Motor neuron (in vitro differentiated cells): ENCODE results near the gene RAC3. TPM values are rescaled to one million over a fixed set of nuclear protein-coding genes. Genes with fewer than 3 reads are reported as not detected.
A peak's percentile ranks its signal among the peaks of the same experiment; 100 is the strongest.
"Not testable (repeated sequence)": the region's sequence is repeated elsewhere in the genome, so short reads cannot be mapped to it uniquely, and the experiment has no call there.

ENCODE experiments used
- ATAC-seq, 8 experiments: fragments of 200-7000 bp; cut with Tn5 transposase; replicated peaks in 6 of 8; 2 replicates each; pipeline ENCODE4 v1.8.0; 2021; ENCODE audit warnings: mild to moderate bottlenecking in 8 of 8, moderate library complexity in 8 of 8
- H3K27ac ChIP-seq, 2 donors: fragments of 250-450 bp; sonication (Bioruptor Pico); 2 replicates each; pipeline ENCODE4 v1.9.0; 2021; ENCODE audit warnings: antibody characterized with exemption in 2 of 2, mild to moderate bottlenecking in 2 of 2, moderate library complexity in 1 of 2
- H3K4me1 ChIP-seq, 2 donors: fragments of 250-450 bp; sonication (Bioruptor Pico); replicated peaks in 1 of 2; 2 replicates each; pipeline ENCODE4 v1.6.1; 2021; ENCODE audit warnings: antibody characterized with exemption in 2 of 2, mild to moderate bottlenecking in 2 of 2, moderate library complexity in 1 of 2
- H3K4me3 ChIP-seq, 5 donors: fragments of 250-450 bp; sonication (Bioruptor Pico); 2 replicates each; pipeline ENCODE4 v1.9.0; 2021; ENCODE audit warnings: antibody characterized with exemption in 5 of 5, mild to moderate bottlenecking in 5 of 5, moderate library complexity in 4 of 5
- WGBS, 10 experiments: fragments of 450-650 bp; shearing (Covaris generic); methylation state at CpG; one replicate each; pipeline ENCODE4 v1.0.0; 2022; 5-methylcytosine and 5-hydroxymethylcytosine counted together
- in situ Hi-C, 9 experiments: fragments of 400-800 bp; cut with MboI; loops; one replicate each; pipeline ENCODE4 v1.15.0; 2021; ENCODE audit warnings: low sequenced_read_pairs in 9 of 9, low pct_unique_long_range_greater_than_20kb in 2 of 9; ENCODE audit not compliant: unreplicated experiment in 9 of 9
- total RNA-seq, 8 experiments: library from RNA; unstranded; fragments of 300-600 nt; gene quantifications; 2 replicates each; pipeline versions ENCODE4 v1.2.3 to v1.2.4, GENCODE V29; 2022

RAC3 gene
- total RNA-seq, 8 experiments from 2014 or later: 1.8 to 92.9 (median 52.3) TPM

GRCh38 chr17:82035956-82036633, 4.6 kb downstream of the RAC3 start:
- peaks cover 13 to 17% of the 10 kb centered on the region in 2 donors for H3K4me1 ChIP-seq
- WGBS, 10 experiments: 81 to 100% (median 94%) methylated on average over 1 to 6 of the region's 20 CpGs; no CpG with 5 or more reads in 5 of the 10 experiments
- H3K4me3 ChIP-seq: peak overlapping the region; percentile 60 to 84 (median 64)
- ATAC-seq: no peak
- in situ Hi-C loops: loop anchor here in 5 of 9 experiments (10.0 to 25.0 kb wide), 3 partner anchors 101 to 126 kb away; no protein-coding TSS in a partner anchor
- no peak overlapping the region for H3K27ac ChIP-seq

- H3K4me1 ChIP-seq: peaks cover 13 to 17% of the 10 kb centered on the region in 2 donors
- ATAC-seq: peak in 1 of 8 experiments; percentile 0
- in situ Hi-C loops: loop anchor here in 5 of 9 experiments (10.0 to 25.0 kb wide), 3 partner anchors 101 to 126 kb away; no protein-coding TSS in a partner anchor
- peak overlapping the region; percentile 60 to 84 (median 64) for H3K4me3 ChIP-seq
- H3K27ac ChIP-seq: peak overlapping the region; percentile 78 to 81
- 0 to 31% methylated on average over 1 to 7 of the region's 23 CpGs; no CpG with 5 or more reads in 8 of the 10 experiments for WGBS, 10 experiments
Observed at GRCh38 chr17:82036634-82037091, 5.2 kb downstream of the RAC3 start.

GRCh38 chr17:82037092-82037888, 5.8 kb downstream of the RAC3 start, which contains the start of gene DCXR:
Gene DCXR (minus strand): TSS chr17:82037697. CDS start chr17:82037682, 15 bp downstream.
- WGBS, 10 experiments: 0% methylated on average over 2 to 3 of the region's 92 CpGs; no CpG with 5 or more reads in 8 of the 10 experiments
- Histone ChIP-seq H3K4me1 (peaks cover 12 to 17% of the 10 kb centered on the region in 2 donors), H3K4me3 (peak within 1 kb of the TSS; percentile 60 to 84 (median 64)), H3K27ac (peak within 1 kb of the TSS; percentile 78 to 81)
- peak; percentile 89 to 96 (median 92) for ATAC-seq
- in situ Hi-C loops: loop anchor here in 5 of 9 experiments (10.0 to 25.0 kb wide), 3 partner anchors 100 to 125 kb away; no protein-coding TSS in a partner anchor

- Histone ChIP-seq H3K4me1 (peaks cover 7 to 14% of the 10 kb centered on the region in 2 donors), H3K27ac (no peak overlapping the region), H3K4me3 (peak overlapping the region; percentile 60 to 84 (median 64))
- 0 to 41% (median 14%) methylated on average over 1 to 7 of the region's 10 CpGs; no CpG with 5 or more reads in 4 of the 10 experiments for WGBS, 10 experiments
- no peak for ATAC-seq
- in situ Hi-C loops: loop anchor here in 5 of 9 experiments (10.0 to 25.0 kb wide), 3 partner anchors 99 to 124 kb away; no protein-coding TSS in a partner anchor
Observed at GRCh38 chr17:82037889-82038195, 6.4 kb downstream of the RAC3 start.

GRCh38 chr17:82038796-82039409, 7.4 kb downstream of the RAC3 start:
- 83 to 100% (median 95%) methylated on average over 2 to 10 of the region's 16 CpGs; no CpG with 5 or more reads in 3 of the 10 experiments for WGBS, 10 experiments
- not testable (repeated sequence) for H3K27ac ChIP-seq, H3K4me3 ChIP-seq, ATAC-seq
- in situ Hi-C loops: loop anchor here in 5 of 9 experiments (10.0 to 25.0 kb wide), 3 partner anchors 98 to 123 kb away; no protein-coding TSS in a partner anchor
- H3K4me1 ChIP-seq: peaks cover 6 to 12% of the 10 kb centered on the region in 2 donors

- Histone ChIP-seq H3K27ac (no peak overlapping the region), H3K4me1 (peaks cover 6% of the 10 kb centered on the region in 2 donors), H3K4me3 (no peak overlapping the region)
- WGBS, 10 experiments: 80 to 100% (median 93%) methylated on average over 1 to 4 of the region's 8 CpGs; no CpG with 5 or more reads in 6 of the 10 experiments
- ATAC-seq: no peak
- in situ Hi-C loops: loop anchor here in 5 of 9 experiments (10.0 to 25.0 kb wide), 3 partner anchors 98 to 123 kb away; no protein-coding TSS in a partner anchor
Observed at GRCh38 chr17:82039695-82040299, 8.3 kb downstream of the RAC3 start.

GRCh38 chr17:82041144-82041814, 9.8 kb downstream of the RAC3 start:
- H3K4me3 ChIP-seq: no peak overlapping the region
- no peak for ATAC-seq
- in situ Hi-C loops: loop anchor here in 4 of 9 experiments (25.0 kb wide), 2 partner anchors 96 to 121 kb away; no protein-coding TSS in a partner anchor
- H3K27ac ChIP-seq: no peak overlapping the region
- H3K4me1 ChIP-seq: peaks cover 4% of the 10 kb centered on the region in 2 donors
- WGBS, 10 experiments: 4 to 91% (median 68%) methylated on average over 3 to 16 of the region's 17 CpGs

- no peak overlapping the region for H3K27ac ChIP-seq
- no peak overlapping the region for H3K4me3 ChIP-seq
- WGBS, 10 experiments: 23 to 100% (median 24%) methylated on average over 1 to 4 of the region's 9 CpGs; no CpG with 5 or more reads in 7 of the 10 experiments
- no peaks in the 10 kb centered on the region for H3K4me1 ChIP-seq
- ATAC-seq: peak in 4 of 8 experiments; percentile 6 to 21 (median 14)
- in situ Hi-C loops: loop anchor here in 4 of 9 experiments (25.0 kb wide), 2 partner anchors 95 to 120 kb away; no protein-coding TSS in a partner anchor
Observed at GRCh38 chr17:82042649-82043048, 11.2 kb downstream of the RAC3 start.

- in situ Hi-C loops: loop anchor here in 4 of 9 experiments (25.0 kb wide), 2 partner anchors 94 to 119 kb away; no protein-coding TSS in a partner anchor
- H3K4me3 ChIP-seq: no peak overlapping the region
- 66 to 89% (median 70%) methylated on average over 5 to 12 of the region's 16 CpGs; no CpG with 5 or more reads in 6 of the 10 experiments for WGBS, 10 experiments
- no peaks in the 10 kb centered on the region for H3K4me1 ChIP-seq
- ATAC-seq: peak in 1 of 8 experiments; percentile 13
- no peak overlapping the region for H3K27ac ChIP-seq
Observed at GRCh38 chr17:82043507-82043906, 12.0 kb downstream of the RAC3 start.

GRCh38 chr17:82045936-82046484, 14.5 kb downstream of the RAC3 start:
- no peak overlapping the region for H3K27ac ChIP-seq
- peak in 2 of 8 experiments; percentile 16 to 53 for ATAC-seq
- 33 to 96% (median 89%) methylated on average over 2 to 6 of the region's 14 CpGs; no CpG with 5 or more reads in 3 of the 10 experiments for WGBS, 10 experiments
- peaks cover 0 to 6% of the 10 kb centered on the region in 2 donors for H3K4me1 ChIP-seq
- in situ Hi-C loops: loop anchor here in 4 of 9 experiments (25.0 kb wide), 2 partner anchors 91 to 116 kb away; no protein-coding TSS in a partner anchor
- H3K4me3 ChIP-seq: no peak overlapping the region

- no peak for ATAC-seq
- H3K4me3 ChIP-seq: no peak overlapping the region
- H3K27ac ChIP-seq: no peak overlapping the region
- in situ Hi-C loops: loop anchor here in 4 of 9 experiments (25.0 kb wide), 2 partner anchors 90 to 115 kb away; no protein-coding TSS in a partner anchor
- WGBS, 10 experiments: 70 to 96% (median 89%) methylated on average over 5 to 15 of the region's 21 CpGs; no CpG with 5 or more reads in 4 of the 10 experiments
- H3K4me1 ChIP-seq: peaks cover 0 to 6% of the 10 kb centered on the region in 2 donors
Observed at GRCh38 chr17:82046903-82047302, 15.4 kb downstream of the RAC3 start.
